ENCODE measurements around the gene SEMA5A.

Gene SEMA5A

GRCh38 chr5:9318031-9318430, 227.8 kb downstream of the SEMA5A start:
- FAIRE-seq: no peak

DNA sequence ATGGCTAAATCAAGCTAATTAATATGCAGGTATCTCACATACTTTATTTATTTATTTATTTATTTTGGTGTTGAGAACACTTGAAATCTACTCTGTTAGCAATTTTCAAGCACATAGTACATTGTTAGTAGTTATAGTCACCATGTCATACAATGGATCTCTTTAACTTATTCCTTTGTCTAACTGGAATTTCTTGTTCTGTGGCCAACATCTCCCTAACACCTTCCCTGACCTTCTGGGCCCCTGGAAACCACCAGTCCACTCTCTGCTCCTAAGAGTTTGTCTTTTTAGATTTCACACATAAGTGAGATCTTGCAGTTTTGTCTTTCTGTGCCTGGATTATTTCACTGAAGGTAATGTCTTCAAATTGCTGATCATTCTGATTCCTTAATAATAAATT, 229.1 kb downstream of the SEMA5A start:
- no peak for FAIRE-seq

DNA sequence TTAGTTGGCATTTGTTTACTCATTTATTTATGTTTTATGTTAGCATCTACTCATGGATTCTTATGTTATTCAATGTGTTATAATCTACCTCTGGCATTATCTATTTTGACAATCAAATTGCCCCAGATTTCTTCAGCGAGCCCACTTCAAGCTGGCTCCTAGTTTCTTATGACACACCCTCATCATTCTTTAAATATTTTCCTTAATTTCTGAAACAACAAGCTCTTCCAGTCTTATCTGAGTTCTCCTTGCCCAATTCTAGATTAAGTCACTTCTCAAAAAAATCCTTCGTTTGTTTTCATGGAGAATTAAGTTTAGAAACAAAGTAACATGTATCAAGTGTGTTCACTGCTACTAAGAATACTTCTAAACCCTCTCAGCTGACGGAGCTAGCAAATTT, 229.8 kb downstream of the SEMA5A start:
- no peak for FAIRE-seq

DNA sequence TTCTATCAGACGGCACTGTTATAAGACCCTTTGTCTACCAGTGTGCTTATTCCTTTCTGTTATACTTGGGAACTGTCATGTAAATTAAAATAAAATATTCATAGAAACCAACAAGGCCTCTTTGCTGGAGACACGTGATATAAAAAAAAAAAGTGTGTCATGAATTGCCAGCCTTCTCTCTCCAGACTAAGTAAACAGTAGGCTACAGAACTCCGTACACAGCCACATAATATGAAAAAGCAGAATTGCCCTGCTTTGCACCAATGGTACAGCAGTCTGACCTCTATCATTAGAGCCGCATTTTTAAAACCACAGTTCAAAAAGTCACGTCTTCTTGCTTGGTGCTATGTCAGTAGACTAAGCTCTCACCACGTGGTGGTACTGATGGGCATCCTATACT, 231.3 kb downstream of the SEMA5A start:
- no peak for FAIRE-seq

GRCh38 chr5:9313751-9314150, 232.1 kb downstream of the SEMA5A start:
- no peak for FAIRE-seq

DNA sequence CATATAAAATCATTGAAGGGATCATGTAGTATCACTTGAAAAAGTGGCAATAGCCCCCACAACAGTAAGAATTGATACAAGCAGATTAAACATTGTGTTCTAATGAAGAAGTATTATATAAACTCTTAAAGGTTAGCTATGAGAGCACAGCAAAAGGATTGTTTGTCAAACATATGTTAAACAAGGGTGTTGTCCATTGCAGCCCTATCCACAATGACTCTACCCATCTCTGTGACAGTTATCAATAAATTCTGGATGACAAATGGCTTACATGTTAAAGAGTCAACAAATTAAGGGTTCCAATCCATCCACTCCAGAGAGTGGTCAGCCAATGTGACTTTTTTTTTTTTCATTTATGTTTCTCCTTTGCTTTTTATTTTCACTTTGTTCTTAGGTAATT, 238.7 kb downstream of the SEMA5A start:
- FAIRE-seq: no peak

DNA sequence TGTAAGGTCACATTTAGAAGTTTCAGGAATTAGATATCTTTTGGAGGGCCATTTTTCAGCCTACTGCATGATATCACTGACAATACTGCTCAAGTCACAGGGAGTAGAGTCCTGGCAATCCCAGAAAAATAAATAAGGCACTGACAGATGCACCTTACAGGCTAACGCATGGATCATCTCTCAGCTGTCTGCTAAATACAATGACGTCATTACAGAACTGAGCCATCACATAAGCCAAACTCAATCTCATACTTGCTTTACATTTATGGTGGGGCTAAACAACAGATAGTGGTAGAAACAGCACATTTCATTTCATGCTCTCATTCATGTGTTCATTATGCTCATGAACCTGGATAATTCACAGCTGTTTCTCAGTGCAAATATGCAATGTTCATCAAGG, 243.7 kb downstream of the SEMA5A start:
- no peak for FAIRE-seq

DNA sequence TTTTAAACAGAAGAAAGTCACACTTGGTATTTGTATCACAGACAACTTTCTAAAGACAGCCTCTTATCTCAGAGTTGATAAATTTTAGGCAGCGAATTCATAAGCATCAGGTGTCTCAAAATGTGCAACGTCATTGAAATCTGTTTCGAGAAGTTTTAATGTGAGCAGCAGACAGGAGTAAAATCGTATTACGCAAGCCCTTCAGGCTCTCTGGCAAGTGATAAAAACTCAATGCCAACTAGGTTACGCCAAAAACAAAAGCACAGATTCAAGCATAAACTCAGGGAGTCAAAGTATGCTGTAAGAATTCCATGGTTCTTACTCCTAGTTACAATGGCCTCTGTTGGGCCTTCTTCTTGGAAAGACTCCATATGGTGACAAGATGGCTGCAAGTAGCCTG, 244.7 kb downstream of the SEMA5A start:
- no peak for FAIRE-seq

- no peak for FAIRE-seq
Observed at GRCh38 chr5:9297134-9297533, 248.7 kb downstream of the SEMA5A start.

DNA sequence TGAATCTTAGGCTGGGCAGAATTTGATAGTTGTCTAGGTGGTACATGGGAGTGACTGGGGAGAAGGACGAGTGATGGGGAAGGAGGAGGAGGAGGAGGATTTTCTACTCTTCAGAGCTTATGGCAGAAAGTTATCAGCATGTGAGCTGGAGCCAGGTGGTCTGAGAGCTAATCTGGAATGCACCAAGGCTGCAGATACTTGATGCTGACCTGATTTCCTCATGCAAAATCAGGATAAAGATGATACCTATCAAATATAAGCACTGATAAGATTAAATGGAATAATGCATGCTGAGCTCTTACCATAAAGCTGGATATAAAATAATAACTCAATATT, 250.4 kb downstream of the SEMA5A start:
- FAIRE-seq: no peak

GRCh38 chr5:9294793-9295465, 250.9 kb downstream of the SEMA5A start:
- FAIRE-seq: no peak

DNA sequence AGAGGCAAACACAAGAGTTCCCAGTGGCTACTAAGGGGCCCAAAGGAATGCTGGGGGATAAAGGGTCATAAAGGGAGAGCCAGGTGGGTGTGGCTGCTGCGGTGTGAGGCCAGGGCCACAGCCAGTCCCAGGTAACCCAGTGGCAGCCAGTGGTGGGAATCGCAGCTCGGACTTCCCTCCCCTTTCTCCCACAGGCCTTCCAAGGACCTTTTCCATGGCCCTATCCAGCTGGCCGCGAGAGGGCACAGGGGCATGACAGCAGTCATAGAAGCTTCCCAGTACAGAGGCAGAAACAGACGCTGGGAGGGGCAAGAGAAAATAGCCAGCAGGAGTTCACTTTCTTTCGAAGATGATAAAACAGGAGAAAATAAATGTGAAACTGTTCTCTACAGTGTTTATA, 257.6 kb downstream of the SEMA5A start:
- no peak for FAIRE-seq

- FAIRE-seq: no peak
Observed at GRCh38 chr5:9284781-9285307, 261.0 kb downstream of the SEMA5A start.

DNA sequence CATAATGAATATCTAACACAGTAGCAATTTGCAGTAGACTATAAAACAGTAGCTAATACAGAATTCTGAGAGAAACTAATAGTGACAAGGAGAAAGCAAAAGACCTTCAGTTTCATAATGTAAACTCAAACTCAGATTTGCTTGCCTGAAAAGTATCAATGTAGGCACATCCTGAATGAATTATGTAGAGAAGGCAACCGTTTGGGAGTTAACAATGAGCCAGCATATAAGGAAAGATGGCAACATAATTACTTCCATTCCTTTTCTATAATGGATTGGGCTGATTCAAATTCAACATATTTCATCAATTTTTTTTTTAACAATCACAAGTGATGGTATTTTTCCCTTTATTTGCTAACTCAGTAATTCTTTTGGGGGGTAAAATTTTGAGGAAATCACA, 261.6 kb downstream of the SEMA5A start:
- no peak for FAIRE-seq

- FAIRE-seq: no peak
Observed at GRCh38 chr5:9283473-9283872, 262.4 kb downstream of the SEMA5A start.

- FAIRE-seq: no peak
Observed at GRCh38 chr5:9283021-9283420, 262.9 kb downstream of the SEMA5A start.

DNA sequence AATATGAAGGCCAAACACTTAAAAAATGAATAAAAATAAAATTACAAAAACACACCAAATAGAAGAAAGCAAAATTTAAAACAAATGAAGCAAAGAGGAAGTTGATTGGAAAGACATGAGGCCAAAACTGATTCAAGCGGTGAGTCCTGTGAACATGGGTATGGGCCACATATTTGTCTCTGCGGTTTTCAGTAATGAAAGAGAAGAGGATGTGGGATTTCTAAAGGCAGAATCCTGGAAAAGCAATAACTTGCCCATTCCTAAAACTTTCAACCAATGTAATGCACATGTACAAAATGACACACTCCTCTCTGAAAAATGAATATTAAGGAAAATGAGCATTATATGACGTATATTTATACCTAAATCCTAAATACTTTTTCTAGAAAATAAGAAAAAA, 263.7 kb downstream of the SEMA5A start:
- FAIRE-seq: no peak

GRCh38 chr5:9279774-9280173, 266.1 kb downstream of the SEMA5A start:
- FAIRE-seq: no peak

GRCh38 chr5:9278921-9279603, 266.8 kb downstream of the SEMA5A start:
- FAIRE-seq: no peak

DNA sequence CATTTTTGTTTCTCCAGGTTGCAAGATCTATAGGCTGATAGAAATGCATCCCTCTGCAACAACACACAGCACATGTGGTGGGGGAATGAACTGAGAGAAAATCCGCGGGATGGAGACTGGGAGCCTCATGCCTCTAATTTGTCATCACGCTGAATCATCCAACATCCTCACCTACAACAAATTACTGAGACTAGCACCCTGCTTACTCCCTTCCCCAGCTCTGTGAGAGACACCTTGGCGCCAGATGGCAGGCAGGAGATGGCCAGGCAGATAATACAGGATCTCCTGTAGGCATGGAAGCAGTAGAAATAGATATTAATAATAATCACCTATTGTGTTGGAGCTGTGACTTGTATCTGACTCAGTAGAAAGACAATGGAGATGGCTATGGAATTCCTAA, 276.9 kb downstream of the SEMA5A start:
- FAIRE-seq: no peak

GRCh38 chr5:9268226-9268625, 277.6 kb downstream of the SEMA5A start:
- FAIRE-seq: no peak

GRCh38 chr5:9265441-9266287, 280.2 kb downstream of the SEMA5A start:
- no peak for FAIRE-seq

- no peak for FAIRE-seq
Observed at GRCh38 chr5:9264301-9264700, 281.6 kb downstream of the SEMA5A start.

- no peak for FAIRE-seq
Observed at GRCh38 chr5:9263656-9264055, 282.2 kb downstream of the SEMA5A start.
